SU-DHL-6 (cell line): Measurements from ENCODE around the gene SPEG.

Experiments
- EZH2phosphoT487 ChIP-seq: fragments of 200-600 bp; sonication (generic), shearing (Covaris generic); conservative IDR thresholded peaks from 2 replicates; pipeline ENCODE4 v1.6.1; 2018; ENCODE audit warnings: mild to moderate bottlenecking, antibody characterized with exemption, low read length, moderate library complexity, mixed read lengths
- TF ChIP-seq, protein P1 (sequence below): fragments of 200-600 bp; sonication (generic); IDR thresholded peaks from one replicate; pipeline ENCODE4 v1.5.1; 2017; ENCODE audit warnings: antibody characterized with exemption, mild to moderate bottlenecking, low read length, moderate library complexity; ENCODE audit not compliant: insufficient read depth, poor library complexity, severe bottlenecking

DNA sequence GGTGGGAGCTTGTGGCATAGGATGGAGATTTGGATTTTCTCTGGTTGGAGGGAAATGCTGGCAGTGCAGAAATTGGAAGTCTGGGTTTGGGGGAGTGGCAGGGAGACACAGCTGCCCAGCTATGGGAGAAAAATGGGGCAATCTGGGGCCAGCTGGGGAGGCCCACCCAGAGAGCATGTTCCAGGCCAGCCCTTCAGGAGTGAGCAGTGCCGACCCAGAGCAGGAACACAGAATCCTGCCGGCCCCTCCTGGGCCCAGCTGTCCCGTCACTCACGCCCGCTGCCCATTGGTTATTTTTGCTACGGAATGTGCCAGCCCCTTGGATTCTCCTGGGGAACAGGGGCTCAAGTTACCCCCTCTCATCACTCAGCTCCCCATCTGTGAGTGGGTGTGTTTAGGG, 4.9 kb downstream of the SPEG start:
- TF ChIP-seq, protein P1, sequence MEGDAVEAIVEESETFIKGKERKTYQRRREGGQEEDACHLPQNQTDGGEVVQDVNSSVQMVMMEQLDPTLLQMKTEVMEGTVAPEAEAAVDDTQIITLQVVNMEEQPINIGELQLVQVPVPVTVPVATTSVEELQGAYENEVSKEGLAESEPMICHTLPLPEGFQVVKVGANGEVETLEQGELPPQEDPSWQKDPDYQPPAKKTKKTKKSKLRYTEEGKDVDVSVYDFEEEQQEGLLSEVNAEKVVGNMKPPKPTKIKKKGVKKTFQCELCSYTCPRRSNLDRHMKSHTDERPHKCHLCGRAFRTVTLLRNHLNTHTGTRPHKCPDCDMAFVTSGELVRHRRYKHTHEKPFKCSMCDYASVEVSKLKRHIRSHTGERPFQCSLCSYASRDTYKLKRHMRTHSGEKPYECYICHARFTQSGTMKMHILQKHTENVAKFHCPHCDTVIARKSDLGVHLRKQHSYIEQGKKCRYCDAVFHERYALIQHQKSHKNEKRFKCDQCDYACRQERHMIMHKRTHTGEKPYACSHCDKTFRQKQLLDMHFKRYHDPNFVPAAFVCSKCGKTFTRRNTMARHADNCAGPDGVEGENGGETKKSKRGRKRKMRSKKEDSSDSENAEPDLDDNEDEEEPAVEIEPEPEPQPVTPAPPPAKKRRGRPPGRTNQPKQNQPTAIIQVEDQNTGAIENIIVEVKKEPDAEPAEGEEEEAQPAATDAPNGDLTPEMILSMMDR: no peak
- no peak for TF ChIP-seq EZH2phosphoT487
